IMR-90 (cell line): Measurements from ENCODE around the gene IRS2. TPM values are rescaled to one million over a fixed set of nuclear protein-coding genes. Genes with fewer than 3 reads are reported as not detected.

Experiments used
- ATAC-seq: fragments of 200-7000 bp; cut with Tn5 transposase; 2 replicates; pipeline ENCODE4 v1.9.1; 2020; ENCODE audit warnings: low read depth, mild to moderate bottlenecking, moderate library complexity
- BruUV-seq: library from RNA; stranded (reverse); fragments of 400-500 nt; replicated peaks from 2 replicates; lab custom pipeline; 2021; lab: Mats Ljungman, UMichigan
- CTCF ChIA-PET: fragments of 300-600 bp; formaldehyde crosslinking; extraction: SDS; loops from one replicate; lab custom pipeline; 2021; ENCODE audit warnings: antibody characterized with exemption; lab: Yijun Ruan, JAX
- POLR2A ChIA-PET: fragments of 300-600 bp; sonication (Branson Sonifier 250); formaldehyde crosslinking; loops from one replicate; lab custom pipeline; 2022; ENCODE audit warnings: antibody characterized with exemption; ENCODE audit not compliant: unreplicated experiment; lab: Charles Lee
- DNase-seq: peaks from one replicate; pipeline ENCODE4 v3.0.0; 2013
- H2AFZ ChIP-seq: replicated peaks from 2 replicates; pipeline ENCODE3; 2013; ENCODE audit warnings: low read length, mild to moderate bottlenecking; ENCODE audit not compliant: poor library complexity
- H2AK5ac ChIP-seq: 2 replicates; pipeline ENCODE4 v1.6.1; 2013; ENCODE audit warnings: low read depth, low read length, inconsistent platforms
- H2AK9ac ChIP-seq: replicated peaks from 2 replicates; pipeline ENCODE3; 2013; ENCODE audit warnings: mild to moderate bottlenecking, low read depth, low read length, moderate library complexity; ENCODE audit not compliant: poor library complexity
- H2BK120ac ChIP-seq: 2 replicates; pipeline ENCODE4 v1.6.1; 2013; ENCODE audit warnings: low read depth, low read length, inconsistent platforms
- H2BK15ac ChIP-seq: 3 replicates; pipeline ENCODE4 v1.6.1; 2013; ENCODE audit warnings: low read depth, low read length, inconsistent platforms
- H2BK20ac ChIP-seq: 2 replicates; pipeline ENCODE4 v1.6.1; 2013; ENCODE audit warnings: low read depth, mild to moderate bottlenecking, inconsistent platforms, low read length, moderate library complexity
- H2BK5ac ChIP-seq: 2 replicates; pipeline ENCODE4 v1.6.1; 2013; ENCODE audit warnings: mild to moderate bottlenecking, low read depth, low read length, inconsistent platforms; ENCODE audit not compliant: poor library complexity, severe bottlenecking
- H3K14ac ChIP-seq: replicated peaks from 2 replicates; pipeline ENCODE4 v1.6.1; 2013; ENCODE audit warnings: low read depth, low read length, inconsistent platforms
- H3K18ac ChIP-seq: 2 replicates; pipeline ENCODE4 v1.6.1; 2013; ENCODE audit warnings: low read depth, low read length, control low read depth
- H3K23ac ChIP-seq: 2 replicates; pipeline ENCODE4 v1.6.1; 2013; ENCODE audit warnings: low read depth, low read length, inconsistent platforms
- H3K27ac ChIP-seq: 2 replicates; pipeline ENCODE4 v1.5.1; 2013; ENCODE audit warnings: mild to moderate bottlenecking, control low read depth, low read length; ENCODE audit not compliant: insufficient read depth
- H3K27me3 ChIP-seq: 2 replicates; pipeline ENCODE4 v1.6.1; 2013; ENCODE audit warnings: low read length; ENCODE audit not compliant: control insufficient read depth, insufficient read depth
- H3K36me3 ChIP-seq: 2 replicates; pipeline ENCODE4 v1.6.1; 2013; ENCODE audit warnings: low read length, mixed read lengths; ENCODE audit not compliant: control insufficient read depth, insufficient read depth
- H3K4ac ChIP-seq: 2 replicates; pipeline ENCODE4 v1.6.1; 2013; ENCODE audit warnings: low read depth, low read length, inconsistent platforms
- H3K4me1 ChIP-seq: 2 replicates; pipeline ENCODE4 v1.6.1; 2013; ENCODE audit warnings: low read length, mixed read lengths; ENCODE audit not compliant: control insufficient read depth, insufficient read depth
- H3K4me2 ChIP-seq: 2 replicates; pipeline ENCODE4 v1.6.1; 2013; ENCODE audit warnings: low read depth, mild to moderate bottlenecking, control low read depth, low read length, moderate library complexity
- H3K4me3 ChIP-seq: 2 replicates; pipeline ENCODE4 v1.5.1; 2013; ENCODE audit warnings: low read depth, mild to moderate bottlenecking, control low read depth, low read length, moderate library complexity; ENCODE audit not compliant: insufficient read depth
- H3K56ac ChIP-seq: 2 replicates; pipeline ENCODE4 v1.6.1; 2013; ENCODE audit warnings: low read length, inconsistent platforms; ENCODE audit not compliant: insufficient read depth; ENCODE audit errors: extremely low read depth
- H3K79me1 ChIP-seq, 2 experiments: 2 replicates each; pipeline ENCODE4 v1.6.1; 2013; ENCODE audit warnings: low read length in 2 of 2, inconsistent platforms in 1 of 2, low read depth in 1 of 2
- H3K9ac ChIP-seq: 2 replicates; pipeline ENCODE4 v1.6.1; 2013; ENCODE audit warnings: low read depth, low read length, control low read depth
- H3K9me1 ChIP-seq: 2 replicates; pipeline ENCODE4 v1.6.1; 2013; ENCODE audit warnings: low read length, inconsistent platforms; ENCODE audit not compliant: insufficient read depth
- H3K9me3 ChIP-seq: 2 replicates; pipeline ENCODE4 v1.6.1; 2013; ENCODE audit warnings: low read length; ENCODE audit not compliant: control insufficient read depth, insufficient read depth
- H4K20me1 ChIP-seq: 2 replicates; pipeline ENCODE4 v1.6.1; 2013; ENCODE audit warnings: low read length, inconsistent platforms; ENCODE audit not compliant: insufficient read depth
- H4K5ac ChIP-seq: 2 replicates; pipeline ENCODE4 v1.6.1; 2013; ENCODE audit warnings: mild to moderate bottlenecking, low read depth, low read length, control low read depth
- H4K8ac ChIP-seq, 2 experiments: 2 replicates each; pipeline ENCODE4 v1.6.1; 2013; ENCODE audit warnings: low read depth in 2 of 2, low read length in 2 of 2, control low read depth in 1 of 2, inconsistent platforms in 1 of 2
- H4K91ac ChIP-seq: 2 replicates; pipeline ENCODE4 v1.6.1; 2013; ENCODE audit warnings: low read depth, low read length, inconsistent platforms; ENCODE audit not compliant: insufficient read depth
- BHLHE40 ChIP-seq: fragments of 150-350 bp; IDR thresholded peaks from 2 replicates; pipeline ENCODE4 v1.6.1; 2016; ENCODE audit warnings: mild to moderate bottlenecking, low read depth, low read length
- FOS ChIP-seq: fragments of 150-350 bp; IDR thresholded peaks from 2 replicates; pipeline ENCODE4 v1.6.1; 2016; ENCODE audit warnings: low read depth, low read length
- MAFK ChIP-seq: IDR thresholded peaks from 2 replicates; pipeline ENCODE4 v1.6.1; 2012; ENCODE audit warnings: low read depth, low read length, improper control_type of control experiment
- MXI1 ChIP-seq: IDR thresholded peaks from 2 replicates; pipeline ENCODE4 v1.6.1; 2012; ENCODE audit warnings: low read depth, mild to moderate bottlenecking, low read length, moderate library complexity, borderline replicate concordance
- RAD21 ChIP-seq: IDR thresholded peaks from 2 replicates; pipeline ENCODE4 v1.6.1; 2012; ENCODE audit warnings: low read length, improper control_type of control experiment
- RCOR1 ChIP-seq: IDR thresholded peaks from 2 replicates; pipeline ENCODE4 v1.6.1; 2012; ENCODE audit warnings: mild to moderate bottlenecking, low read length, improper control_type of control experiment; ENCODE audit not compliant: insufficient replicate concordance
- RFX5 ChIP-seq: IDR thresholded peaks from 2 replicates; pipeline ENCODE4 v1.8.0; 2012; ENCODE audit warnings: low read depth, mild to moderate bottlenecking, low read length, moderate library complexity
- WGBS, 2 experiments: methylation state at CpG; one replicate each; pipeline versions ENCODE4 v1.1.5 to v1.1.7; 2013; ENCODE audit warnings: missing lambda C conversion rate in 2 of 2; ENCODE audit not compliant: insufficient read length in 1 of 2; ENCODE audit errors: extremely low coverage in 2 of 2; 5-methylcytosine and 5-hydroxymethylcytosine counted together
- dilution Hi-C: fragments of 300-500 bp; cut with HindIII; formaldehyde crosslinking; loops from one replicate; pipeline ENCODE4 v1.14.3; 2018; ENCODE audit warnings: low sequenced_read_pairs; ENCODE audit not compliant: unreplicated experiment
- in situ Hi-C: fragments of 300-500 bp; cut with MboI; formaldehyde crosslinking; loops from 3 replicates; pipeline ENCODE4 v1.14.3; 2019; ENCODE audit warnings: low sequenced_read_pairs, inconsistent platforms, mixed read lengths
- intact Hi-C: fragments of 100-400 bp; cut with micrococcal nuclease; formaldehyde crosslinking; loops from 2 replicates; pipeline ENCODE4 v1.10.0; 2022
- polyA plus RNA-seq, 3 experiments: library from polyadenylated mRNA; depleted of rRNA; stranded (reverse); fragments of >200 nt; gene quantifications; 2 replicates each; pipeline ENCODE4 v1.2.3, GENCODE V29; 2012; ENCODE audit warnings: low replicate concordance in 1 of 3
- total RNA-seq: library from RNA; depleted of rRNA; stranded (reverse); fragments of >200 nt; gene quantifications from 2 replicates; pipeline ENCODE4 v1.2.3, GENCODE V29; 2012
- TF ChIP-seq, protein P1 (sequence below): fragments of 150-350 bp; IDR thresholded peaks from 2 replicates; pipeline ENCODE4 v1.6.1; 2017; ENCODE audit warnings: mild to moderate bottlenecking, antibody characterized with exemption, low read length, low read depth

Gene IRS2
- total and polyA plus RNA-seq, 2 of the 4 experiments (the other 2 are of a cell fraction), result 0.36 to 1.4 TPM

DNA sequence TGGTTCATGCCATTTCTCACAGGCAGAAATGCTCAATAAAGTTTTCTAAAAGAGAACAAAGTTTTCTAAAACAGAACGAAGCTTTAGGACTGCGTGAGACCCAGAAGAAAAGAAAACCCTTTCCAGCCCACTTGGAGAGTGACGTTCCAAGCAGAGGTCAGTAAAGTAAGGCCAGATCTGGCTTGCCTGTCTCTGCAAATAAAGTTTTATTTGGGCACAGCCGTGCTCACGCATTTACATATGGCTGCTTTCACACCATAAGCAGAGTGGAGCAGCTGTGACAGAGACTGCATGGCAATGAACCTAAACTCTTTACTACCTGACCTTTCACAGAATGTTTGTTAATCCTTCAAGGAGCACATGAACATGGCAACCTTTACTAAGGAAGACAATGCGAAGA, 23.6 kb downstream of the IRS2 start:
- dilution Hi-C loops (no loop called here), in situ Hi-C loops (no loop called here), intact Hi-C loops (no loop called here)
- no peak overlapping the region for H2AFZ ChIP-seq
- H3K4ac ChIP-seq, result no peak overlapping the region
- no peak overlapping the region for H4K8ac ChIP-seq
- H3K4me2 ChIP-seq, result no peak overlapping the region
- H3K27ac ChIP-seq, result no peak overlapping the region
- no peak overlapping the region for H2BK5ac ChIP-seq
- no peak overlapping the region for H2AK9ac ChIP-seq
- 100% methylated on average over 1 of the region's 6 CpGs; no CpG with 5 or more reads in 1 of the 2 experiments for WGBS, 2 experiments
- ChIA-PET CTCF (no interaction called here), POLR2A (no interaction called here)
- H2BK120ac ChIP-seq, result no peak overlapping the region
- no peak overlapping the region for H3K14ac ChIP-seq
- H3K23ac ChIP-seq, result no peak overlapping the region
- no peaks in the 10 kb centered on the region for H3K27me3 ChIP-seq
- no peak overlapping the region for H4K91ac ChIP-seq
- ATAC-seq, result no peak
- H4K20me1 ChIP-seq, result peaks cover 36% of the 10 kb centered on the region; the same call in 1 of the 2 replicates
- H2BK15ac ChIP-seq, result no peak overlapping the region
- no peaks in the 10 kb centered on the region for H3K9me3 ChIP-seq
- H2AK5ac ChIP-seq, result no peak overlapping the region
- no peak overlapping the region for H2BK20ac ChIP-seq
- H3K4me3 ChIP-seq, result no peak overlapping the region
- H3K56ac ChIP-seq, result no peak overlapping the region
- no peaks in the 10 kb centered on the region for H3K4me1 ChIP-seq
- H3K9ac ChIP-seq, result no peak overlapping the region
- H4K5ac ChIP-seq, result no peak overlapping the region
- H3K36me3 ChIP-seq, result peaks cover 2% of the 10 kb centered on the region; the same call in 1 of the 2 replicates
- peaks cover 19 to 47% of the 10 kb centered on the region in 2 experiments for H3K79me1 ChIP-seq
- no peak for TF ChIP-seq RFX5
- TF ChIP-seq FOS, result no peak
- no peak for TF ChIP-seq MAFK
- no peak for TF ChIP-seq MXI1
- TF ChIP-seq, protein P1, sequence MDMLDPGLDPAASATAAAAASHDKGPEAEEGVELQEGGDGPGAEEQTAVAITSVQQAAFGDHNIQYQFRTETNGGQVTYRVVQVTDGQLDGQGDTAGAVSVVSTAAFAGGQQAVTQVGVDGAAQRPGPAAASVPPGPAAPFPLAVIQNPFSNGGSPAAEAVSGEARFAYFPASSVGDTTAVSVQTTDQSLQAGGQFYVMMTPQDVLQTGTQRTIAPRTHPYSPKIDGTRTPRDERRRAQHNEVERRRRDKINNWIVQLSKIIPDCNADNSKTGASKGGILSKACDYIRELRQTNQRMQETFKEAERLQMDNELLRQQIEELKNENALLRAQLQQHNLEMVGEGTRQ, result no peak
- TF ChIP-seq BHLHE40, result no peak
- TF ChIP-seq RAD21, result no peak
- no peak for TF ChIP-seq RCOR1
- no peak for DNase-seq
- peaks cover 9% of the 10 kb centered on the region for H3K9me1 ChIP-seq
- no TSS peak for BruUV-seq
- no peak overlapping the region for H3K18ac ChIP-seq
